NCI-H146 (cell line): ENCODE measurements around the gene KRTAP10-2.
A peak's percentile ranks its signal among the peaks of the same experiment; 100 is the strongest.
"Not testable (repeated sequence)": the region's sequence is repeated elsewhere in the genome, so short reads cannot be mapped to it uniquely, and the experiment has no call there.

Experiments used
- DNase-seq: peaks from one replicate; lab custom pipeline; 2025; lab: John Stamatoyannopoulos, UW

Gene KRTAP10-2

GRCh38 chr21:44567481-44568171, 16.3 kb upstream of the KRTAP10-2 start:
- no peak for DNase-seq

DNA sequence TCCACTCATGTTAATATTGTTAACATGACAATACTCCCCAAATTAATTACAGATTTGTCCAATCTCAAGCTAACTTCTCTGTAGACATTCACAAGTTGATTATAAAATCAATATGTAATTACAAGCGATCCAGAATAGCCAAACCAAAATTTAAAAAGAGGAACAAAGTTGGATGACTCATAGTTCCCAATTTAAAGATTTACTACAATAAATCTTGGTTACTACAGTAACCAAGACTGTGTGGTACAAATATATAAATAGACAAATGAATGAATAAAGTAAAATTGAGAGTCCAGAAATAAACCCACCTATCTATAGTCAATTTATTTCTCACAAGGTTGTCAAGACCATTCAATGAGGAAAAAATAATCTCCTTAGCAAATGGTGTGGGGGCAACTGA, 15.1 kb upstream of the KRTAP10-2 start:
- no peak for DNase-seq

DNA sequence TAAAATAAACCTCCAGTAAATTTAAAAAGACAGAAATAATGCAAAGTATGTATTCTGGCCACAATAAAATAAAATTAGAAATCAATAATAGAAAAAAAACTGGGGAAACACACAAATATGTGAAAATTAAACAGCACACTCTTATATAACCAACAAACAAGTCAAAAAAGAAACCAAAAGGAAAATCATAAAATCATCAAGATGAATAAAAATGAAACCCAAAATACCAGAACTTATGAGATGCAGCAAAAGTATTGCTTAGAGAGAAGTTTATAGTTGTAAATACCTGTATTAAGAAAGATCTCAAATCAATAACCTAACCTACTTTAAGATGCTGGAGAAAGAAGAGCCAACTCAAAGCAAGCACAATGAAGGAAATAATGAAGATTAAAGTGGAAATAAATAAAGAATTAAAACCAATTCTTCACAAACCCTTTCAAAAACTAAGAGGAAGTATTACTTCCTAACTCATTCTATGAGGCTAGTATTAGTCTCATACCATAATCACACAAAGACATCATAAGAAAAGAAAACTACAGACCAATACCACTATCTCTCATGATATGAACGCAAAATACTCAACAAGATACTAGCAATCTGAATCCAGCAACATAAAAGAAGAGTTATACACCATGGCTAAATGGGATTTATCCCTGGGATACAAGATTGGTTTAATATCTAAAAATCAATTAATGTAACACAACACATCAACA, 13.7 kb upstream of the KRTAP10-2 start:
- DNase-seq: no peak

DNA sequence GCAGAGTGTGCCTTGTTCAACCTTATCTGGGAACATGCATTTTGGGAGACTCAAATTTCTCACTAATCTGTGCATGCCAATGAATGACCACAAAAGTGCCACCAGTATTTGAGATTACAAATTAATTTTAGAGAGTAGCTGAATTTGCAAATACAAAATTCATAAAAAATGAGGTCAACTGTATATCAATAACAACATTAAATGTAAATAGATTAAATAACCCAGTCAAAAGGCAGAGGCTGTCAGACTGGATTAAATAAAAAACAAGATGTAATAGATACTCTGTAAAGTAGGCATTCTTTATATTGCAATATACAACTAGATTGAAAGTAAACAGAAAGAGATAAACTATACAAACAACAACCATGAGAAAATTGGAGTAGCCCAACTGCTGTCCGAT, 12.8 kb upstream of the KRTAP10-2 start:
- DNase-seq: no peak

- DNase-seq: no peak
These were observed 7.4 kb upstream of the KRTAP10-2 start, which contains the start of gene KRTAP10-3 for GRCh38 chr21:44558695-44559094. Gene KRTAP10-3 (minus strand): TSS chr21:44558795. CDS start chr21:44558715, 80 bp downstream.

DNA sequence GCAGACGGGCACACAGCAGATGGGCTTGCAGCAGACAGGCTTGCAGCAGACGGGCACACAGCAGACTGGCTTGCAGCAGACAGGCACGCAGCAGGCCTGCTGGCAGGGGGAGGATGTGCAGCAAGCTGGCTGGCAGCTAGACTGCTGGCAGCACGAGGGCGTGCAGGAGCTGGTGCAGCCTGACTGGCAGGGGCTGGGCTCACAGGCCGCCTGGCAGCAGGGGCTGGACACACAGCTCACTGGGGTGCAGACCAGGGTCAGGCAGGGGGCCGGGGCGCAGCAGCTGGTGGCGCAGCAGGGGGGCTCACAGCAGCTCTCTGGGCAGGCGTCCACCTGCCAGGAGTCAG, 7.0 kb upstream of the KRTAP10-2 start:
- DNase-seq: peak; percentile 37

GRCh38 chr21:44557491-44558328, 6.4 kb upstream of the KRTAP10-2 start:
- DNase-seq: no peak

DNA sequence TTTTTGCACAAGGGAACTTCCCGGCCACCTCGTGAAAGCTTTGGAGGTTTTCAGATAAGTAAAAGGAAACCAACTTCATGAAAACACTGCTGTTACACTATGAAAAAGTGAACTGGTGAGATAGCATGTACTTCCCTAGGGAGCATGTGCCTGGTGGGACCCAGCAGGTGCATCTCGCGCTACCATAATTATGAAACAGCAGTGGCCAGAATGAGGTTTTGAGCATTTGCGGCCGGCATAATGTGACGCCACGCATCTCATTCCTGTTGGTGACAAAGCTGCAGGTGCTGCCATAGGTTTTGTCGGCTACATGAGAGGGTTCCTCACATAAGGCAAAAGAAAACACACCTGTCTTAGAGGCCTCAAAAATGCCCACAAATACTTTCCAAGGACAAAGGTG, 5.6 kb upstream of the KRTAP10-2 start:
- DNase-seq: peak; percentile 81

DNA sequence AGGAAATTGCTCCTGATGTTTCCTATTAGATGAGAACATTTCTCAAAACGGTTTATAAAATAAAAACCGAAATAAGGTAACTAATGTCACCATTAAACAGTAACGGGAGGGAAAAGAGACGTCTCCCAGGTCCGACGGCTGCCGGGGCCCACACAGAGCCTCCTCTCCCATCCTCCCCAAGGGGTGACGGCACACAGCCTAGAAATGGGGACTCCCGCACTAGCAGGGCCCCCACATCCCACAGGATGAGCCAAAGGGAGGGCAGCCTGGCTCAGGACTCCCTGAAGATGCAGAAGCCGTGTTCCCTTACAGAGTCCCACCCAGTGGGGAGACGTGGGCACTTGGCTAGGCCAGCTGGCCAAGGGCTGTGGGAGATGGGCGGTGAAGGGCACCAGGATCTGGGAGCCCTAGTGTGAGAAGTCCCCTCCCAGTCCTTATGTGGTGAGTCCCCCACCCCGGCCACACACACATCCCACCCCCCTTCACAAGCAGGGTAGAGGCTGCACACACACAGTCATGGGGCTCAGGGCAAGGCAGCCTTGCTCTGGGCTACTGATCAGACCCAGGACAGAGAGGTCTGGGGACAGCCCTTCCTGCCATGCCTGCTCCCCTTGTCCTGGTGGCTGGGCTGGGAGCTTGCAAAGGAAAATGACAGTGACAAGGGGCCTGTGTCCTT, 4.0 kb upstream of the KRTAP10-2 start:
- DNase-seq: no peak

DNA sequence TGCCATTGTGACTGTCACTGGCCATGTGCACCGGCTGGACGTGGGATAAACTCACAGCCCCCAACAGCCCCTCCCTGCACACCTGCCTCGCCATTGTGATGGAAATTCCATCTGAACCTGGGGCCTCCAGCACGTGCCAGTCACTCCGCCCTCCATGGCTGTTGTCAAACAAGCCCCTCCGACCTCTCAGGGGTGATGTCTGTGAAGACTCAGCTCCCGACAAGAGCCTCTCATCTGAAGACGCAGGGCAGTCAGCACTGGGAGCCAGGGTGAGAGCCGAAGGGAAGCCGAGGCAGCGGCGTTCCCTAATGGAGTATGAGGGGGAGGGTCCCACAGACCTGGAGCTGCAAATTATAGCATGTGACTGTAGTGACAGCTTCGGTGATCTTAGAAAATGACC, 1.4 kb upstream of the KRTAP10-2 start:
- peak; percentile 54 for DNase-seq

DNA sequence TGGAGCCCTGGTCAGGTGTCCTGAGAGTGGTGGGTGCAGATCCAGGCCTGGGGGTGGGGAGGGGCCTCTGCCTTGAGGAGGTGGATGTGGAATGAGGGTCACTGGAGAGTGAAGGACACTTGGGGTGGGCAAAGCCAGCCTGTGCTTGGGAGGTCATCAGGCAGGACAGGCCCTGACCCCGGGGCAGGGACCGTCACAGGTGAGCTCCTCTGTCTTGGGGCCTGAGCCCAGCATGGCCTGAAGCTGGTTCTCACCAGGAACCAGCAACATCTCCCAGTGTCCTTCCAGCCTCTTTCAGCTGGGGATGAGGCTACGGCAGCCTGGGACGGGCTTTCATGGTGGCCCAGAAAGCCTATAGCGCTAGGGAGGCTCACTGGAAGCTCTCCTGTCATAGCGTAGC, 831 bp upstream of the KRTAP10-2 start:
- no peak for DNase-seq

DNA sequence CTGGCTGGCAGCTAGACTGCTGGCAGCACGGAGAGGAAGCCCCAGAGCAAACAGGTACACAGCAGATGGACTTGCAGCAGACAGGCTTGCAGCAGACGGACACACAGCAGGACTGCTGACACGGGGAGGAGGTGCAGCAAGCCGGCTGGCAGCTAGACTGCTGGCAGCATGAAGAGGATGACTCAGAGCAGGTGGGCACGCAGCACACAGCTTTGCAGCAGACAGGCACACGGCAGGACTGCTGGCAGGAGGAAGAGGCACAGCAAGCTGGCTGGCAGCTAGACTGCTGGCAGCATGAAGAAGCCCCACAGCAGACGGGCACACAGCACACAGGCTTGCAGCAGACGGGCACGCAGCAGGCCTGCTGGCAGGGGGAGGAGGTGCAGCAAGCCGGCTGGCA, 498 bp downstream of the KRTAP10-2 start:
- DNase-seq: peak; percentile 23

- DNase-seq: not testable (repeated sequence)
These were observed 1.0 kb downstream of the KRTAP10-2 start for GRCh38 chr21:44550285-44550684.

- DNase-seq: no peak
These were observed 1.6 kb downstream of the KRTAP10-2 start for GRCh38 chr21:44549525-44550211.

DNA sequence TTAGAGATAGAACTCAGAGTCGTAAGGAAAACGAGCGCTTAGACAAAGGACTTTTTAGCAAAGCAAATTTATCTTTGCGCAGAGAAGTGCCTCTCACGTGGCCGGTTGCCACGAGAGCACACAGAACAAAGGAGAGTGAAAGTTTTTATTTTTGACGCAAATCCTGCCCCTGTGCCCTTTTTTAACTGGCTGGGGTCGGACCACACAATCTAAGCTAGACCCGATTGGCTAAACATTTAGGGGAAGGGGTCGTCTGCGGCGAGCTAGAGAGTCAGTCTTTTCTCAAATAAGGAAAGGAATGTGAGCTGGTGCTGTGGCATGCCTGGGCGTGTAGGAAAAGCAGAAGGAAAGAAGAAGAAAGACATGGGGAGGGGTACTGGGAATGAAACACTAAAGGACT, 2.4 kb downstream of the KRTAP10-2 start:
- DNase-seq: no peak

- DNase-seq: no peak
These were observed 2.9 kb downstream of the KRTAP10-2 start for GRCh38 chr21:44548381-44548780.

- no peak for DNase-seq
These were observed 3.5 kb downstream of the KRTAP10-2 start for GRCh38 chr21:44547656-44548331.

- no peak for DNase-seq
These were observed 6.7 kb downstream of the KRTAP10-2 start for GRCh38 chr21:44544566-44544965.

GRCh38 chr21:44542716-44543115, 8.6 kb downstream of the KRTAP10-2 start:
- no peak for DNase-seq

DNA sequence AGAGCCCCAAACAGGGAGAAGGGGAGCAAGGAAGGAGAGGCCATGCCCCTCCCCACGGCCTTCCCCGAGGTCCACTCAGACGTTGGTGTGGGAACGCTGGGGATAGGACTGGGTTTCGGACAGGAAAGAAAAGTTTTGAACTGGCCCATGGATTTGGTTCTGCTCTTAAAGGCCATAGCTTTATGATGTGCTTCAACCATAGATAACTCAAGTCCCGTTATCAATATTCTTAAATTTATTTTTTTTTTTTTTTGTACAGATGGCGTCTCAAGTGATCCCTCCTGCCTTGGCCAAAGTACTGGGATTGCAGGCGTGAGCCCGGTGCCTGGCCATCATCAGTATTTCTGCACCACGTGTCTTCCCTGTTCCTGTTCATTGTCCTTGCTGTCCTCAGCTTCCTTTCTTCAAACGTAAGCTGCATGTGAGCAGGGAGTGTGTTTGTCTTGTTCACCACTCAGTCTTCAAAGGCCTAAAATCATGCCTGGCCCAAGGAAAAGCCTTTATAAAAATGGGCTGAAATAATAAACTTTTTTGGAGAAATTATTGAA, 10.5 kb downstream of the KRTAP10-2 start:
- no peak for DNase-seq
